ENCODE measurements around the gene PKD1.

- TF ChIP-seq ZFX (IDR thresholded peaks at IDR 0.05): no peak
- TF ChIP-seq CTCF (conservative IDR thresholded peaks at IDR 0.05): no peak
Measured at GRCh38 chr16:2177101-2177500, 41.4 kb upstream of the PKD1 start.

Data from C4-2B (cell line).